Activated T-cell treated with anti-CD3 and anti-CD28 coated beads, Interleukin-2, amount 50 U/mL, for 72 hours (primary cell): Measurements from ENCODE around the gene NALCN. TPM values are rescaled to one million over a fixed set of nuclear protein-coding genes. Genes with fewer than 3 reads are reported as not detected.

Experiments used
- ATAC-seq, 2 donors: fragments of 150-1000 bp; cut with Tn5 transposase; replicated peaks in 1 of 2; 2 replicates each; pipeline ENCODE4 v1.10.0; 2021; ENCODE audit warnings: moderate library complexity in 2 of 2, mild to moderate bottlenecking in 1 of 2
- DNase-seq, 2 donors: peaks; one replicate each; pipeline ENCODE4 v3.0.0; 2021 to 2022; ENCODE audit warnings: mixed read lengths in 1 of 2
- H3K27ac Mint-ChIP-seq: one replicate; pipeline ENCODE4 v1.8.0; 2022; ENCODE audit warnings: mild to moderate bottlenecking, moderate library complexity, mixed read lengths
- H3K27me3 Mint-ChIP-seq: one replicate; pipeline ENCODE4 v1.8.0; 2022; ENCODE audit warnings: low read depth, mixed read lengths
- H3K36me3 Mint-ChIP-seq, 2 donors: one replicate each; pipeline ENCODE4 v1.8.0; 2022; ENCODE audit warnings: mixed read lengths in 2 of 2, mild to moderate bottlenecking in 1 of 2; ENCODE audit not compliant: insufficient read depth in 2 of 2
- H3K4me1 Mint-ChIP-seq: one replicate; pipeline ENCODE4 v1.8.0; 2022; ENCODE audit warnings: low read depth, mixed read lengths
- H3K4me3 Mint-ChIP-seq, 2 donors: one replicate each; pipeline ENCODE4 v1.8.0; 2022; ENCODE audit warnings: mild to moderate bottlenecking in 2 of 2, mixed read lengths in 2 of 2, moderate library complexity in 2 of 2
- H3K9me3 Mint-ChIP-seq, 2 donors: one replicate each; pipeline ENCODE4 v1.8.0; 2022; ENCODE audit warnings: mixed read lengths in 2 of 2
- total RNA-seq, 2 donors: library from RNA; stranded (reverse); gene quantifications; one replicate each; pipeline ENCODE4 v1.2.3, GENCODE V29; 2022

NALCN gene
- total RNA-seq, 2 donors from 2014 or later: not detected

DNA sequence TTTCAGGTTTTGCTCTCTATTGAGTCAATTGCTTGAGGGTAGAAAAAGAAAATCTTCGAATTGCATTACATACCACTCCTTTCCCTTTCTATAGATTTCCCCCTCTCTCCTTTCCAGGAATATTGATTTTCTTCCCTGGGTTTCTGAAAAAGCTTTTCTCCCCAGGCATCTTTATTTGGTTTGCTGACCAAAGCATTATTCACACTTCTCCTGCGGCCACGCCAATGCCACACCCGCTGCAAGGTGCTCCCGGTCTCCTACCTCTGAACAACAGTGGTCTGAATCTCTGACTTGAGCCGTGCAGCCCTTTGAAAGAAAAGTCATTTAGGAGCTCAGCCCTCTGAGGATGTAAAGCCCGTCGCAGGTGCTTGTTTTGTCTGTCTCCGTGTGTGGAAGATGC is 390.8 kb downstream of the NALCN start:
- ATAC-seq (no peak), DNase-seq (no peak)
- H3K9me3 Mint-ChIP-seq: no peaks in the 10 kb centered on the region
- H3K4me3 Mint-ChIP-seq: no peak overlapping the region
- peaks cover 9% of the 10 kb centered on the region for H3K27me3 Mint-ChIP-seq
- H3K4me1 Mint-ChIP-seq: no peaks in the 10 kb centered on the region
- no peak overlapping the region for H3K27ac Mint-ChIP-seq
- H3K36me3 Mint-ChIP-seq: no peaks in the 10 kb centered on the region

- Mint-ChIP-seq H3K27me3 (peaks cover 7% of the 10 kb centered on the region), H3K27ac (no peak overlapping the region), H3K4me1 (no peaks in the 10 kb centered on the region), H3K4me3 (no peak overlapping the region), H3K9me3 (no peaks in the 10 kb centered on the region), H3K36me3 (no peaks in the 10 kb centered on the region)
- DNase-seq (no peak), ATAC-seq (no peak)
Measured at GRCh38 chr13:101019126-101019525, 397.2 kb downstream of the NALCN start.

- no peaks in the 10 kb centered on the region for H3K36me3 Mint-ChIP-seq
- H3K27ac Mint-ChIP-seq: no peak overlapping the region
- no peak overlapping the region for H3K4me3 Mint-ChIP-seq
- H3K9me3 Mint-ChIP-seq: no peaks in the 10 kb centered on the region
- ATAC-seq (no peak), DNase-seq (no peak)
- peaks cover 7% of the 10 kb centered on the region for H3K27me3 Mint-ChIP-seq
- no peaks in the 10 kb centered on the region for H3K4me1 Mint-ChIP-seq
Measured at GRCh38 chr13:101018720-101019119, 397.6 kb downstream of the NALCN start.

GRCh38 chr13:101017123-101017872 is 399.0 kb downstream of the NALCN start:
- no peak overlapping the region for H3K27ac Mint-ChIP-seq
- no peaks in the 10 kb centered on the region for H3K9me3 Mint-ChIP-seq
- ATAC-seq (no peak), DNase-seq (no peak)
- H3K4me1 Mint-ChIP-seq: no peaks in the 10 kb centered on the region
- peaks cover 7% of the 10 kb centered on the region for H3K27me3 Mint-ChIP-seq
- no peak overlapping the region for H3K4me3 Mint-ChIP-seq
- no peaks in the 10 kb centered on the region for H3K36me3 Mint-ChIP-seq

GRCh38 chr13:101016475-101016874 is 399.8 kb downstream of the NALCN start:
- DNase-seq (no peak), ATAC-seq (no peak)
- Mint-ChIP-seq H3K27ac (no peak overlapping the region), H3K4me3 (no peak overlapping the region), H3K36me3 (no peaks in the 10 kb centered on the region), H3K9me3 (no peaks in the 10 kb centered on the region), H3K27me3 (peaks cover 12% of the 10 kb centered on the region), H3K4me1 (no peaks in the 10 kb centered on the region)

DNA sequence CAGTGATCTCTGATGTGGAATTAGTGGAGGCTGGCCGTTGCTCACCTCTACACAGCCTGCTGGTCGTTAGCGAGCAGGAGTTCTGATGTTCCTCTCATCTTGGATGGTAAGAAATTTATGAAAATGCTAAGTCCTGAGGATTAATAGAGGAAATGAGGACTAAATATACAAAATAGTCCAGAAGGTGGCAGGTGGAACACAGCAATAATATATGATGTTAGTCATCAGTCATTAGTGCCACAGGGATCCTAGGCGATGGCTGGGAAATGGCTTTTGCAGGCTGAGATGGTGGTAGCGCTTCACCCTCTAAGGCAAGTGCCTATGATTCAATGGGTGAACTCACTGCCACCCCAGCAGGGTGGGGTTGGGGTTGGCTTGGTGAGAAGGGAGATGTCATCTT is 403.1 kb downstream of the NALCN start:
- DNase-seq (no peak), ATAC-seq (no peak)
- Mint-ChIP-seq H3K36me3 (no peaks in the 10 kb centered on the region), H3K4me1 (no peaks in the 10 kb centered on the region), H3K4me3 (no peak overlapping the region), H3K27me3 (peaks cover 14% of the 10 kb centered on the region), H3K9me3 (no peaks in the 10 kb centered on the region), H3K27ac (no peak overlapping the region)

- ATAC-seq (no peak), DNase-seq (no peak)
- H3K4me1 Mint-ChIP-seq: no peaks in the 10 kb centered on the region
- no peaks in the 10 kb centered on the region for H3K36me3 Mint-ChIP-seq
- H3K9me3 Mint-ChIP-seq: no peaks in the 10 kb centered on the region
- H3K27ac Mint-ChIP-seq: no peak overlapping the region
- no peak overlapping the region for H3K4me3 Mint-ChIP-seq
- H3K27me3 Mint-ChIP-seq: peaks cover 11% of the 10 kb centered on the region
Measured at GRCh38 chr13:101010100-101010499, 406.2 kb downstream of the NALCN start.

DNA sequence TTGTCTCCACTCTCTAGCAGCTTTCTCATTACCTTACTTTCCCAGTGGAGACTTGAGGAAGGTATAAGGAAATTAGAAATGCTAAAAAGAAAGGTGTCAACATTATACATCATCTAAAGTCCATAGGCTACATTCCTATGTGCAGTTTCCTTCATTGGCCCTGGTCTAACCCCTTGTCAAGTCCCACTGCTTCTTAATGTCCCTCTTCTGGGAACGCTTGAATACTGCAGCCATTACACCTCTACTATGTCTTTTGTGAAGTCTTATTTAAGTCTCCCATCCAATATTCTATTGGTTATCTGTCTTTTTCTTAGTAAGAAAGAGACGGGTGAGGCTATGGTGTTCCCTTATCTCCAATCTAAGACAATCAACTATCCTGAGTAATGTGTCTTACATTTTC is 409.1 kb downstream of the NALCN start:
- no peaks in the 10 kb centered on the region for H3K9me3 Mint-ChIP-seq
- H3K36me3 Mint-ChIP-seq: no peaks in the 10 kb centered on the region
- peaks cover 11% of the 10 kb centered on the region for H3K27me3 Mint-ChIP-seq
- DNase-seq (no peak), ATAC-seq (no peak)
- no peak overlapping the region for H3K27ac Mint-ChIP-seq
- H3K4me1 Mint-ChIP-seq: no peaks in the 10 kb centered on the region
- no peak overlapping the region for H3K4me3 Mint-ChIP-seq

Other genes starting within 250 kb of the NALCN start
- not detected for gene ITGBL1, start 36.2 kb upstream of the NALCN start, total RNA-seq